OCI-M2 (cell line): ENCODE results near the gene CFAP119.
"Not testable (repeated sequence)": the region's sequence is repeated elsewhere in the genome, so short reads cannot be mapped to it uniquely, and the experiment has no call there.

ENCODE experiments used
- DNase-seq: peaks from one replicate; lab custom pipeline; 2025; ENCODE audit not compliant: unreplicated experiment; lab: John Stamatoyannopoulos, UW

The CFAP119 gene

DNA sequence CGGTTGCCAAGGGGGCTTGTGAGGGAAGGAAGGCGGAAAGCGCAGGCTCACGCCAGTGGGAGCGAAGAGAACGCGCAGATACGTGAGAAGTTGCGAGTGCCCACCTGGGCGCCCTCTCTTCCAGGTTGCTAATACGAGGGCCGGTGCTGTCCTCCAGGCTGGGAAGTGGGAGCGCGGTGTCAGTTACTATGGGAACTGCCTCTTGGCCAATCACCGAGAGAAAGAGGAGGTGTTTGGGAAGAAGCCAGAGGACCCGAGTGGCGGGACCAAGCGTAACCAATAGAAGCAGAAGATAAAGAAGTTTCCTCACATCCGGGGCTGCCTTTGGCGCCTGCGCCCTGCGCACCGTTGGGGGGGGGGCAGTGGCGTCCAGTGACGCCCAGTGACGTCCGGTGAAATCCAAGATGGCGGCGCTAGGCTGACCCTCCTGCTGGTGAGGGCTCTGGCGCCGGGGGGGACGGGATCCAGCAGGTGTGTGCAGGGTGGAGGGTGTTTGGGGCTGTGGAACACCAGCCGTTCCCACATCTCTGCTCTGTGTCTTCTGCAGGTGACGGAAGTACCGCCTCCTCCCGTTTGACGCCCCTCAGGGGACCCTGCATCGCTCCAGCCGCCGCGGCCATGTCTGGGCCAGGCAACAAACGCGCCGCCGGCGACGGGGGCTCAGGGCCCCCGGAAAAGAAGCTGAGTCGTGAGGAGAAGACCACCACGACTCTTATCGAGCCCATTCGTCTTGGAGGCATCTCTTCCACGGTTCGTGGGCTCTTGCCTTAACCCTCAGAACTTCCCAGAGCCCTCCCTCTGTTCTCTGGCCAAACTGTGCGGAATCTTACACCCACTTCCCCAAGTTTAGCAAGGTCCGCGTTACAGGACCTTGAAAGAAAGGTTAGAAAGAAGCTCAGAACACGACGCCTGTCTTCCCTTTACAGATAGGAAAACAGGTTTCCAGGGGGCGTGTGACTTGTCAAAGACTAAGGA lies at the start of gene CFAP119, which contains the start of gene RNF40:
CFAP119 (minus strand) TSS at position 135 of the 975 bp plus-strand sequence. CDS start 314 bp downstream, outside the sequence.
RNF40 (plus strand) TSS at position 395 of the 975 bp plus-strand sequence; CDS start at position 619, 224 bp downstream.
- DNase-seq: peak; percentile 47

DNA sequence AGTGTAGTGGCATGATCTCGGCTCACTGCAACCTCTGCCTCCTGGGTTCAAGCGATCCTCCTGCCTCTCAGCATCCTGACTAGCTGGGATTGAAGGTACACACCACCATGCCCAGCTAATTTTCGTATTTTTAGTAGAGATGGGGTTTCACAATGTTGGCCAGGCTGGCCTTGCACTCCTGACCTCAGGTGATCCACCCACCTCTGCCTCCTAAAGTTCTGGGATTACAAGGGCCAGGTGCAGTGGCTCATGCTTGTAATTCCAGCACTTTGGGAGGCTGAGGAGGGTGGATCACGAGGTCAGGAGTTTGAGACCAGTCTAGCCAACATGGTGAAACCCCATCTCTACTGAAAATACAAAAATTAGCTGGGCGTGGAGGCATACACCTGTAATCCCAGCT lies 47.8 kb upstream of the CFAP119 start:
- DNase-seq: not testable (repeated sequence)

DNA sequence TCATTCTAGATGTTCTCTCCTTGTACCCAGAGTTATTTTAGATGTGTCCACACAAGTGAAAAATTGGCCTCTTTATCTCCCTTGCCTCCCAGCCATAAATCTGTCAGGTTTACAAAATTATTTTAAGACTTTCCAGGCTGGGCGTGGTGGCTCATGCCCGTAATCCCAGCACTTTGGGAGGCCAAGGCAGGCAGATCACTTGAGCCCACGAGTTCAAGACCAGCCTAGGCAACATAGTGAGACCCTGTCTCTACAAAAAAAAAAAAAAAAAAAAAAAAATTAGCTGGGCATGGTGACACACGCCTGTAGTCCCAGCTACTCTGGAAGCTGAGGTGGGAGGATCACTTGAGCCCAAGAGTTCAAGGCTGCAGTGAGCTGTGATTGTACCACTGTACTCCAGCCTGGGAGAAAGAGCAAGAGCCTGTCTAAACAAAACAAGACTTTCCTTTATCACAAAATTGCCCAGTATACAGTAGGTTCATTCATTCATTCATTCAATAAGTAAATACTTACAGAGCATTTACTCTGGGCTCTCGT lies 47.1 kb upstream of the CFAP119 start:
- not testable (repeated sequence) for DNase-seq

DNA sequence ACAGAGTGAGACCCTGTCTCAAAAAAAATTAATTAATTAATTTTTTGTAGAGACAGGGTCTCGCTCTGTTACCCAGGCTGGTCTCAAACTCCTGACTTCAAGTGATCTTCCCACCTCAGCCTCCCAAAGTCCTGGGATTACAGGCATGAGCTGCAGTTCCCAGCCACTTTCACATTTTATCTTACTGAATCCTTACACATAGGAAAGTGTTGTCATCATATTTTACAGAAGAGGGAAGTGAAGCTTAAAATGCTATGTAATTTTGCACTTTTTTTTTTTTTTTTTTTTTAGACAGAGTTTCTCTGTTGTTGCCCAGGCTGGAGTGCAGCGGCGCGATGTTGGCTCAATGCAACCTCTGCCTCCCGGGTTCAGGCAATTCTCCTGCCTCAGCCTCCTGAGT lies 46.3 kb upstream of the CFAP119 start:
- DNase-seq: no peak

DNA sequence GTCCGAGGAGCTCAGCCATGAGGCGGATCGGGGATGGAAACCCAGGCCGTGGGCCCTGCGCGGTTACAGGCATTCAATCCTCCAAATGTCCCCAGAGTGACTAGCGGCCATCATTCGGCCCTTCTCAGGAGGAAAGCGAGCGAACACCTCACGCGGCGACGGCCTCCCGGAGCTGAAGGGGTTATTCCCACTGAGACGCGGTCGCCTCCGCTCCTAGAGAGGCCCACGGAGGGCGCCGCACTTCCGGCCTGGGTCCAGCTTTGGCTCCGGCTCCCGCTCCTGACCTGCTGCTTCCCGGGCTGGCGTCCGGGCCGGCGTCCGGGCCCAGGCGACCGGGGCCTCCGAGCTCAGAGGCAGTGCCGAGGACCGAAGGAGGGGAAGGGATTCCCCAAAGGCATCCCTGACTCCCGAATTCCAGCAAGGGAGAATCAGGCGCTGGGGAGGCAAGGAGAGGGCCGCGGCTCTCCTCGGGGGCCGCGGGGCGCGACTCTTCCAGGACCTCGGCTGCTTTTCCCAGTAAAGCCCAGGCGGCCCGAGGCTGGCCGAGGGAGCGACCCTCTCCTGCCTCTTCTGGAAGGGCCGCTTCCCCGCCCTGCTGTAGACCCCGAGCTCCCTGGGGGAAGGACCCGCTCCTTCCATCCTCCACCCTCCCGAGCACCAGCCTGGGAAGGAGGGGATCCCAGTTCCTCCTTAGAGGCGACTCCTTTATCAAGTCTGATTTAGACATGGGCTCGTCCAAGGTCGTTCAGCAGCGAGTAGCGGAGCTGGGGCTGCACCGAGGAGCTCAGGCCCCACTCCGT lies 43.7 kb upstream of the CFAP119 start:
- DNase-seq: no peak

DNA sequence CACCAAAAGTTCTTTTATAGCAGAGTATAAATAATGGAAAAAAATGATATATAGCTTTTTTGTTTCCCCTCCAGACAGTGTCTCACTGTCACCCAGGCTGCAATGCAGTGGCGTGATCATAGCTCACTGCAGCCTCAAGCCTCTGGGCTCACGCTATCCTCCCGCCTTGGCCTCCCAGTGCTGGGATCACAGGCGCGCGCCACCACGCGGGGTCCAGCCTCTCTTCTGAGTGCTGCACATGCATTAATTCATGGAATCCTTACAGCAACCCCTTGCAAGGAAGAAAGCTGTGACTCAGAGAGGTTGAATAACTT lies 43.2 kb upstream of the CFAP119 start:
- DNase-seq: no peak

DNA sequence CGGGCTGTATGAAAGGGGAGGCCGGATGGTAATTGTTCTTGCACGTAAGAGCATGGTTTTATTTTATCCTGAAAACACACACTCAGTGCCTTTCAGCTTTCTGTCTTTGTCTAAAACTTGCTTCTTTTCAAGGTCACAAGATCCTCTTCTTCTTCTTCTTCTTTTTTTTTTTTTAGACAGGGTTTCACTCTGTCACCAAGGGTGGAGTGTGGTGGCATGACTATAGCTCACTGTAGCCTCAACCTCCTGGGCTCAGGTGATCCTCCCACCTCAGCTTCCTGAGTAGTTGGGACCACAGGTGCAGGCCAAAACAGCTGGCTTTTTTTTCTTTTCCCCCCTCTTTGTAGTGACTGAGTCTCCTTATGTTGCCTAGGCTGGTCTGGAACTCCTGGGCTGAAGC lies 41.1 kb upstream of the CFAP119 start:
- DNase-seq: no peak

DNA sequence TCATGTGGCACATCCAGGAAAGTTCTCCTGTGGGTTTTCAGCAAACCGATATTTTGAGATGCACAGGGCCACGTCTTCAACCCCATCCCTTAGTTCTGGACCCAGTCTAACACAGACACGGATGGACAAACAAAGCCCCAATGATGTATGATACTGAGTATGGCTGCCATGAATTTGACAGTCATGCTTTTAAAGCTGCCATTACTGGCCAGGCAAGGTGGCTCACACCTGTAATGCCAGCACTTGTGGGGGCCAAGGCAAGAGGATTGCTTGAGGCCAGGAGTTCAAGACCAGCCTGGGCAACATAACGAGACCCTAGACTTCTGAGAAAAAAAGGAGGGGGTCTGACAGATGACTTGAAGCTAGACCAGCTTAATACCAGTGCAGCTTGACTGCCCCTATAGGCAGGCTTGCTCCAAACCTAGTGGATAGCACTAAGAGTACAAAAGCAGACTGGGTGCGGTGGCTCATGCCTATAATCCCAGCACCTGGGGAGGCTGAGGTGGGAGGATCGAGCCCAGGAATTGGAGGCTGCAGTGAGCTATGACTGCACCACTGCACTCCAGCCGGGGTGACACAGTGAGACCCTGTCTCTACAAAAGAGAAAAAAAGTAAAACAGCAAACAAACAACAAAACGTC lies 35.9 kb upstream of the CFAP119 start:
- no peak for DNase-seq

DNA sequence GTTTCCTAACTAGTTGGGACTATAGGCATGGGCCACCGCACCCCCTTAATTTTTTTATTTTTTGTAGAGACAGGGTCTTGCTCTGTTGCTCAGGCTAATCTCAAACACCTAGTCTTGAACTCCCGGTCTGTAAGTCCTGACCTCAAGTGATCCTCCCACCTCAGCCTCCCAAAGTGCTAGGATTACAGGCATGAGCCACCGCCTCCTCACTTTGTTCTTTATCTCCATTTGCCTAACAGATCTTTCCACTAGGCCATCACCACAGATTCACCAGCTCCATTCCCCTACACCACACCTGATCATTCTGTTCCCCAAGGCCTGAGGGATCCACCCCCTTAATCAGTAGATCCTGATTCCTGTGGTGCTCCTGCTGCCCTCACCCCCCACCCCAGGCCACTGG lies 32.8 kb upstream of the CFAP119 start:
- DNase-seq: no peak

DNA sequence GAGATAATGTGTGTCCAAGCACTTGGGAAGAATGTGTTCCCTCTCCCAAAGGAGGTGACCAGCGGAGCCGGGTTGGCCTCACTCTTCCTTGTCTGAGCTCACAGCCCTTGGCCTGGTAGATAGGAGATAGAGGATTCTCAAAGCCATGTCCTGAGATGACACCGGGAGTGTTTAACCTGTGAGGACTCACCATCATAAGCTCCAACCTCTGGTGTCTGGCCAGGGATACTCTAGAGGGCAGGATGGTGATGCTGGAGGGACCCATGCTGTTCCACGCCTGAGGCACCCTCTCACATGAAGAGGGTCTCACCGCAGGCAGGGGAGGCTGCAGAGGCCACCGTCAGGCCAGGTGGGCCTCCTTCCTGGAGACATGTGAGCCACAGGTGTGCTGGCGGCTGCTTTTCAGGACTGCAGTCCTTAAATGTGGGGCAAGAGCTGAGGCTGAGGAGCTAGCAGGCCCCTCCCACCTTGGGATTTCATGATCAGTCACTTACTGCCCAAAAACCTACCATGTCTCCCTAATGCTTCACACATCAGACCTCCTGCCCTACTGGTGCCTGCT lies 31.7 kb upstream of the CFAP119 start:
- no peak for DNase-seq

DNA sequence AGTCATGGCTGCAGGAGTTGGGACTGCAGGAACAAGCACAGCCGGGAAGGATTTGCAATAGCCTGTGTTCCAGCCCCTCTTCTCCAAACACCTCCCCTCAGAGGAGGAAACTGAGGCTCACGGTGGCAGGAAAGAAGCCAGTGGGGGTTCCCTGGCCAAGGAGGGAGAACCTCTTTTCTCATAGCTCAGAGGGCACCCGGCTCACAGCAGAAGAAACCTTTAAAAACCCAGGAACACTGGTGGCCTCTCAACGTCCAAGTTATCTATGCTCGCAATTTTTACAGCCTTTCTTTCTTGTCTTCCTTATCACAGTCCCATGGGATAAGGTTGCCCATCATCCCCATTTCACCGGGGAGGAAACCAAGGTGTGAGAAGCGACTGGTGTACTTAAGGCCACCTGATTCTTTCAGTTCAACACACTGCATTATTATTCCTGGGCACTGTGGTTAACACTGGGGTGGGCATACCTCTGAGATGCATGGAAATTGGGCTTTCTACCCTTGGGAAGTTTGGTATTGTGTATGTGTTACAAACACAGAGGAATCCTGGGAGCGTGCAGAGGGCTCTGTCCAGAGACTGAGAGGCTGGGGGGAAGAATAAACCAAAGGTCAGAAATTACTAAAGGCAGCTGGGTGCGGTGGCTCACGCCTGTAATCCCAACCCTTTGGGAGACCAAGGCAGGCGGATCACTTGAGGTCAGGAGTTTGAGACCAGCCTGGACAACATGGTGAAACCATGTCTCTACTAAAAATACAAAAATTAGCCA lies 25.9 kb upstream of the CFAP119 start:
- DNase-seq: no peak

DNA sequence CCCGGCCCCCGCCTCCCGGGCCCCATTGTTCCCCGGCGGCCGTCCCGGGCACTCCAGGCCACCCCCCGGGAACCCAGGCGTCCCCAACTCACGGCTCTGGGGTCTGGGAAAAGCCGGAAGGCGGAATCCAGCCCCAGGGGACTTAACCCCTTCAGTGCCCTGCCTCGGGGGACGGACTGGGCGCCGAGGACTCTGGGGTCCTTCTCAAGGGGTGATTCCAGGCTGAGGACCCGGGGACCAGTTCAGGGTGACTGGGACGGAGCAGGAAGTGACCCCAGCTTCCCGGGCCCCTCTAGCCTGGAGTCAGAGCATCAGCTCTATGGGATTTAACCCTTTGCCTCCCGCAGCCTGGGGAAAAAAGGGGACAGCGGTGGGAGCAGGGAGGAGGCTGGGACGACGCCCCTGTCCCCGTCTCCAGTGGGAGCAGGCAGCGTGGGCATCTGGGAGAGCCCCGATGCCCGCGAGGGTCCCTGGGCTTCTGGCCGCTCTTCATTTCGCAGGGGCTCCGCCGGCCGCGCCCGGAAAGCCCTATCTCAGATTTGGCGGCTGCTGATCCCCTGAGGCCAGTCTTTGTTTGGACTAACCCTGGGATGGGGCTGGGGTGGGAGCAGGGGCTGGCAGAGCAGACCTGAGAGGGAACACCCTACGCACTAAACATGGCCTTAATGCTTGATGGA lies 25.2 kb upstream of the CFAP119 start, which contains the start of gene ZNF629:
ZNF629 (minus strand) TSS at position 270 of the 677 bp plus-strand sequence. CDS start 2,723 bp downstream, outside the sequence.
- no peak for DNase-seq

DNA sequence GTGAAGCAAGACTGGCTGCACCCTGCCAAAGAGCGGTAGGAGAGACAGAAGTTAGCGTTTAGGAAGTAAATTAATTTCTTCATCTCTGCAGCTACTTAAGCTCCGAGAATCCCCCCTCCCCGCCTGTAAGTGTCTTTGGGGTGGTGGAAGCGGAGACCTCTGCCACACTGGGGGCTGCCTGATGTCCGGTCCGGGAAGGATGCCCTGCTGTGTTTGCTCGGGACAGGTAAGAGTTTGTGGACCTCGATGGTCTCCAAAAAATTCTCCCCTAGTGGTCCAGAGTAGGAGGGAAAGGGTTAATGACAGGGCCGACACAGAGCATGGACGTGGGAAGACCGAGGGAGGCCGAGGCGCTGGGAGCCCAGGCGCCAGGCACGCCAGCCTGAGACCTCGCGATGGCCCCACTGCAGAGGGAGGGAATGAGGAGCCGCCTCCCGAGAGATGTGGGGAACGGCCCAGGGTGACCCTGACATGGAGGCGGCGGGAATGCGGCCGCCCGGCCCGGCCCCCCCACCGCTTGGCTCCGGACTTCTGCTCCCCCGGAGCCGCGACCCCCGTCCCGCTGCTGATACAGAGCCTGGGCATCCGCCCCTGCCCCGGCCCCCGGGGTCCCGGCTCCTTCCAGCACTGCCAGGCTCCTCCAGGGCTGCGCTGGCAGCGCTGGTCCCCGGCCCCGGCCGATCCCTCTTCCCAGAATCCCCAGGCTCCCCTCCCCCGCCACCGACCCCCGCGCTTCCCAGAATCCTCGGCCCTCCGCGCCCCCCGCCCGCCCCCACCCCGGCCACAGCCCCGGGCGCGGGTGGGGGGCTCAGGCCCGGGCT lies 24.5 kb upstream of the CFAP119 start:
- DNase-seq: no peak

DNA sequence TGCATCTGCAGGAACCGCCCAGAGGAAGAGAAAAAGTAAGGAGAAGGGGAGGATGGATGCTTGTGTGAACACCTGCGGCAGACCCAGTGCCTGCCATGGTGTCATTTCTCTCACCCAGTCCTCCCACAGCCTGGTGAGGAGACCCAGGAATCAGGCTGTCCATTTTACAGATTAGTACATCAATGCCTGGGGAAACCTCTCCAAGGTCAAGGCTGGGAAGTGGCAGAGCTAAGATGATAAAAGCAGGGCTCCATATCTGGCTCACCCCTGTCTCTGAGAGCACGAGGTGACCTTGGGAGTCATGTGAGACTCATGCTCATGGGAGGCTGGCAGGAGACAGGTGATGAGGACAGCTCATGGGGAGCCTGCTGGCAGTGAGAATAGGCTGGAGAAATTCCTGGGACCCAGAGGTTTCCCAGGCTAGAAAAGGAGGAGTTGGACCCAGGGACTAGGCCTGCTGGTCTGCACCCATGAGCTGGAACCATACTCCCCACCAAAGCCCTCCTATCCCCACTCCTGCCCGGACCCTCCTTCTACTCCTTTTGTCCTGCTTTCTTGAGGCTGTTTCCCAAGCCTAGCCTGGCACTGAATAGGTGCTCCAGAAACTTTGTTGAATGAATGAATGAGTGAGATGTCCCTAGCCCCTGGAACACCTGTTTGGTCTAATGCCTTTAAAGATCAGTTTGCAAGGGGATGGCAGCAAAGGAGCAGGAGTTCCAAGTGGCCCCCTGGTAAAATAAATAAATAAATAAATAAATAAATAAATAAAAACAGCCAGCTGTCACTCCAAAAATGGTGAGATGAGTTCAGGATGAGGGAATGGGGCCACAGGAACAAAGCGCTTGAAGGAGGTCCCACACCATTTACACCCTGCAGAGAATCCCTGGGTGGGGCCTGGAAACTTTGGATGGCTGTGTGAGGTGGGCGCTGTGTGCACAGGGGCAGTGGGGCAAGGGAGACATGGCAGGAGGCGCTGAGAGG lies 23.6 kb upstream of the CFAP119 start:
- DNase-seq: no peak

DNA sequence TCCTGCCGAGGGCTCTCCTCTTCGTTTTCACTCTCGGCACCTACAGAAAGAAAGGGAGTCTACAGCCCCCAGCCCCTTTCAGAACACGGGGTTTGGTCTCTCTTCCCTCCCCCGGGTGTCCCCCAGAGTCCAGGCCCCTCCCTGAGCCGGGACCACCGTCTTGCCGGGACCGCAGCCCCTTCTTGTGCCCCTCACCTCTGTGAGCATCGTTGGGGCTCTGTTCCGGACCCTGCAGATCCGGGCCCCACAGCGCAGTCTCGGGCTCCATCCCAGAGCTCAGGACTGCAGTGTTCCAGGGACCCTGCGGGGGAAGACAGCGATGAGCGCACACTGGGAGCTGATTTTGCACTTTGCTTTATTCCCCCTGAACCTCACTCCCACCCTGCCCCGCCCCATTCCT lies 22.4 kb upstream of the CFAP119 start:
- no peak for DNase-seq

DNA sequence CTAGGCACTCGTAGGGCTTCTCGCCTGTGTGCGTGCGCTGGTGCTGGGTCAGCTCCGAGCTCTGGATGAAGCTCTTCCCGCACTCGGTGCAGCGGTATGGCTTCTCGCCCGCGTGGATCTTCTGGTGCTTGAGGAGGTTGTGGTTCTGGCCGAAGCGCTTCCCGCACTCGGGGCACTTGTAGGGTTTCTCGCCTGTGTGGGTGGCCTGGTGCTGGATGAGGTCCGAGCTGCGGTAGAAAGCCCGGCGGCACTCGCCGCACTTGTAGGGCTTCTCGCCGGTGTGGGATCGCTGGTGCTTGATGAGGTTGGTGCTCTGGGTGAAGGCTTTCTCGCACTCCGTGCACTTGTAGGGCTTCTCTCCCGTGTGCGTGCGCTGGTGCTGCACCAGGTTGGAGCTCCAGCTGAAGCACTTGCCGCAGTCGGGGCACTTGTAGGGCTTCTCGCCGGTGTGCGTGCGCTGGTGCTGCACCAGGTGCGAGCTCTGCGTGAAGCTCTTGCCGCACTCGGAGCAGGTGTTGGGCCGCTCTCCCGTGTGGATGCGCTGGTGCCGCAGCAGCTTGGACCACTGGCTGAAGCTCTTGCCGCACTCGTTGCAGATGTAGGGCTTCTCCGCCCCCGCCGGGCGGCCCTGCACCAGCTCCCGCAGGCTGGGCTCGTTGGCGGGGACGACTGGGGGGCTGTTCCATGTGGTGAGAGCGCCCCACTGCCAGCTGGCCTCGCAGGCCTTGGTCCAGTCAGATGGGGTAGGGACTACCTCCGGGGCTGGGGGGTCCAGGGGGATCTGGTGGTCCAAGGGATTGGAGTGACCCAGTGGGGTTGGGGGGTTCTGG lies 21.6 kb upstream of the CFAP119 start:
- DNase-seq: no peak
